ENCODE results near the gene MYBBP1A. TPM values are rescaled to one million over a fixed set of nuclear protein-coding genes. Genes with fewer than 3 reads are reported as not detected.

MYBBP1A gene
- total RNA-seq, 1 donor from 2014 or later, result 88.7 TPM

DNA sequence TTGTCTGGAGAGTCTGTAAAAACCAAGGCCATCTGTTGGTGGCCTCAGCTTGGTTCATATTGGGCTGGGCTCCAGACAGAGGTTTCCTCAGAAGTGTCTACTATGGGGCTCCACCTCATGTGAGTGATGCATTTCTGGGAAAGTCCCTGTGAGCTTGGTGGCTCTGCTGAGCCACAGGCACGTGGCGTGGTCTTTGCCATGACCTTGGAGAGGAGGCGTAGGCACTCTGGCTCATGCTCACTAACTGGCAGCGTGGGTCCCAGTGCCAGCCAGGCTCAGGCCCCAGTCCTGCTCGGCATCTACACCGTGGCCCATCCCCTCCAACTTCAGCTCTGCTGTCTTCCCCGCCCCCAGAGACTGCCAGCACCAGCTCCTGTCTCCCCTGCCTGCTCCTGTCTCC lies 18.5 kb upstream of the MYBBP1A start:
- intact Hi-C loops (cut with micrococcal nuclease), result no loop called here

DNA sequence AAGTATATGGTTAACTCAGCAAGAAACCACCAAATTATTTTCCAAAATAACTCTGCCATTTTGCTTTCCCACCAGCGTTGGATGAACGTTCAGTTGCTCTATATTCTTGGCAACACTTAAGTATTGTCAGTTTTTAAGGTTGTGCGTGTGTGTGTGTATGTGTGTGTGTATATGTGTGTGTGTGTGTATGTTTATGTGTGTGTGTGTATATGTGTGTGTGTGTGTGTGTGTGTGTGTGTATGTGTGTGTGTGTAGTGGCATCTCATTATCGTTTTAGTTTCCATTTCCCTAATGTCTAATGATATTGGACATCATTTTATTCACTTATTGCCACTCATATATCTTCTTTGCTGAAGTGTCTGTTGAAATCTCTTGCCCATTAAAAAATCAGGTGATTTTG lies 17.9 kb upstream of the MYBBP1A start:
- intact Hi-C loops (cut with micrococcal nuclease), result no loop called here

GRCh38 chr17:4572131-4572530 lies 16.9 kb upstream of the MYBBP1A start:
- intact Hi-C loops (cut with micrococcal nuclease), result no loop called here

DNA sequence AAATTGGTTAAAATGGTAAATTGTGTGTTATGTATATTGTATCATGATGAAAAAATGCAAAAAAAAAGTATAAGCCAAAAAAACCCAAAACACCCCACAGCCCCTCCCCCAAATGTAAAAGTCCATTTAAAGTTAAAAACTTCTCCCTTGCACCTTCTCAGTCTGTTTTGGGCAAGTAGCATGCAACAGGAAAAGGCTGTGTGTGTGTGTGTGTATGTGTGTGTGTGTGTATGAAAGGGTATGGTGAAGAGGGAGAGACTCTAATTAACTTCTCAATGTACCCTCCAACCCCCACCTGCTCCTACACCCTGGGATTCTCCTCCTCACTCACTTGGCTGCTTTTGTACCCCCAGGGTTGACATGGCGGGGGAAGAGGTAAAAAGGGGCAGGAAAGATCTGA lies 14.4 kb upstream of the MYBBP1A start:
- intact Hi-C loops (cut with micrococcal nuclease), result loop anchor here (10.0 kb wide), 1 partner anchor 145 kb away; the partner anchor contains the start of gene ARRB2

DNA sequence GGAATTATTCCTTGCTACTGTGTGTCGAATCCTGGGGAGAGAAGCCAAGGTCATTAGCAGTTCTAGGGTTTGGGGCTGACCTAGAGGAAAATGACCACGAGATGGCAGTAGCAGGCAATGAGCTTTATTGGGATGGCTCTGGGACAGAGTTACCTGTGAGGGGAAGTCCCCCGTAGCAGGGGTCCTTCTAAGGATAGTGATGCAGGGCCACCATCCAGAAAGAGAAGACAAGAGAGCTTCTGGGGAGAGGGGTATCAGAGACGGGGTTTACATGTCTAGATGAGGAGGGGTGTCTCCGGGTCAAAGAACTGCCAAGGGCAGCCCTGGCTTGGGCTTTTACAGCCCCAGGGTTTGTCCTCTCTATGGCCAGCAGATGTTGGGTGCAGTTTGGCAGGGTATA lies 11.6 kb upstream of the MYBBP1A start:
- intact Hi-C loops (cut with micrococcal nuclease), result loop anchor here (2.0 to 10.0 kb wide), 2 partner anchors 148 to 322 kb away; partner anchors contain the start of gene ARRB2

GRCh38 chr17:4565209-4566141 lies 10.3 kb upstream of the MYBBP1A start:
- intact Hi-C loops (cut with micrococcal nuclease), result loop anchor here (1.0 to 10.0 kb wide), 3 partner anchors 61 to 323 kb away; partner anchors contain the start of gene ARRB2

DNA sequence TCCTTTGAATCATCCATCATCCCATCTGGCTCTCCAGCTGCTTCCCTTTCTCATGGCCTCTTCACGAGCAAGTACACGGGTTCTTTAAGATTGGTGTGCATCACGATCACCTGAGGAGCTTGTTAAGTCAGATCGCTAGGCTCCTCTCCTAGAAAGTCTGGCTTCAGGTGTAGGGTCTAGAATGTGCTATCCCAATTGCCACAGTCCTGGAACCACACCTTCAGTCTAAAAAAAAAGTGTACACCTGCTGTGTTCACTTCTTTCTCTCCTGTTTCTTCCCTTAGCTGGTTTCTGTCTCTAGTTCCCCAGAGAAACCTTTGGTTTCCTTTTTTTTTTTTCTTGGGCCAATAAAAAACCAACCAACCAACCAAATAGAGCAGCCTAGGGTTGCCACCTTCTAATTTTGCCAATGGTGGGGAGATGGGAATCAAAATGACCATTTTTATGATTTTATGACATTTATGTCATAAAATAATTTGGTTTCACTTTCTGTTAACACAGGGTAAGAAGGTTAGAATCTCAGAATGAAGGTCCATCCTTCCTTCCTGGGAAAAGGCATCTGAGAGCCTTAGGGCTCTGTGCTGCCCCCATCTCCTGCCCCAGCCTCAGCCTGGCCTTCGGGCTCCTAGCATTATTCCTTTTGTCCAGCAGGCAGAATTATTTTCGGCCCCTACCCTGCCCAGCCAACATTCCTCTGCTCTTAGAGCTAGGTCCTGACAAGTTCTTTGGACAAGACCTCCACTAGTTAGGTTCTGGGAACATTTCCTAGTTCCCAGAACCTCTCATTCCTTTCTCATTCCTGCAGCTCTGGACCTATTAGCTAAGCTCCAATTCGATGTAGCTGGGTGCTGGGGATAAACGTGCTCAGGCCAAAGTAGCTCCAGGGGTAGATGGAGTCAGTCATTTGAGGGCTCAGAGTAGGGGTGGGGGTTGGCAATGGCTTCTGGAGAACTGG lies 7.1 kb upstream of the MYBBP1A start:
- intact Hi-C loops (cut with micrococcal nuclease), result loop anchor here (10.0 kb wide), 1 partner anchor 153 kb away; the partner anchor contains the start of gene ARRB2

- intact Hi-C loops (cut with micrococcal nuclease), result loop anchor here (10.0 kb wide), 1 partner anchor 154 kb away; the partner anchor contains the start of gene ARRB2
Measured at GRCh38 chr17:4560837-4561256, 5.7 kb upstream of the MYBBP1A start.

GRCh38 chr17:4560421-4560820 lies 5.2 kb upstream of the MYBBP1A start, which contains the start of gene GGT6:
Gene GGT6 (minus strand): TSS chr17:4560577. CDS start chr17:4560521, 56 bp downstream.
- intact Hi-C loops (cut with micrococcal nuclease), result loop anchor here (10.0 kb wide), 1 partner anchor 154 kb away; the partner anchor contains the start of gene ARRB2

- intact Hi-C loops (cut with micrococcal nuclease), result loop anchor here (5.0 to 10.0 kb wide), 2 partner anchors 155 to 232 kb away; partner anchors contain the start of gene ARRB2
Measured at GRCh38 chr17:4559966-4560365, 4.8 kb upstream of the MYBBP1A start.

GRCh38 chr17:4559139-4559791 lies 4.1 kb upstream of the MYBBP1A start:
- intact Hi-C loops (cut with micrococcal nuclease), result loop anchor here (5.0 kb wide), 1 partner anchor 233 kb away; no protein-coding TSS in a partner anchor

- intact Hi-C loops (cut with micrococcal nuclease), result loop anchor here (5.0 kb wide), 1 partner anchor 234 kb away; no protein-coding TSS in a partner anchor
Measured at GRCh38 chr17:4558347-4558971, 3.3 kb upstream of the MYBBP1A start.

DNA sequence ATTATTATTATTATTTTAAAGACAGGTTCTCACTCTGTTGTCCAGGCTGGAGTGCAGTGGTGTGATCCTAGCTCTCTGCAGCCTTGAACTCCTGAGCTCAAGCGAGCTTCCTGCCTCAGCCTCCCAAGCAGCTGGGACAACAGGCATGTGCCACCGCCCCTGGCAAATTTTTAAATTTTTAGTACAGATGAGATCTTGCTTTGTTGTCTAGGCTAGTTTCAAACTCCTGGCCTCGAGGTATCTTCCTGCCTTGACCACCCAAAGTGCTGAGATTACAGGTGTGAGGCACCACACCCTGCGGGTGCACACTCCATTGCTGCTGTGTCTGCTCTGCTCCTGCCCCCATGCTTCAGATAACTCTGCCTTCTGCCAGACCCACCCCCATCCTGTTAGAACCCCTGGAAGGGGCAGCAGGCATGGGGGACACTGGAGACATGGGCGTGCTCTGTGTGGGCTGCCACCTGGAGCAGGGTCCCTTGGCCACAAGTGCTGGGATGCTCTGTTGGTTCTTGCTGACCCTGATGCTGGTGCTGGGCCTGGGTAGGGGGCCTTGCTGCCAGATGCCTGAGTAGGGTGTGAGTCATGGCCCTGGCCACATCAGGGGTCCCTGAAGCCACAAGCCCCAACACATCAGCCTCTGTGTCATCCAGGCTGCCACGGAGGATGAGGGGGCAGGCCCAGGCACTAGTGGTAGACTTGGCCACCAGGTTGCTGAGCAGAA lies 2.6 kb upstream of the MYBBP1A start:
- intact Hi-C loops (cut with micrococcal nuclease), result loop anchor here (5.0 kb wide), 1 partner anchor 235 kb away; no protein-coding TSS in a partner anchor

DNA sequence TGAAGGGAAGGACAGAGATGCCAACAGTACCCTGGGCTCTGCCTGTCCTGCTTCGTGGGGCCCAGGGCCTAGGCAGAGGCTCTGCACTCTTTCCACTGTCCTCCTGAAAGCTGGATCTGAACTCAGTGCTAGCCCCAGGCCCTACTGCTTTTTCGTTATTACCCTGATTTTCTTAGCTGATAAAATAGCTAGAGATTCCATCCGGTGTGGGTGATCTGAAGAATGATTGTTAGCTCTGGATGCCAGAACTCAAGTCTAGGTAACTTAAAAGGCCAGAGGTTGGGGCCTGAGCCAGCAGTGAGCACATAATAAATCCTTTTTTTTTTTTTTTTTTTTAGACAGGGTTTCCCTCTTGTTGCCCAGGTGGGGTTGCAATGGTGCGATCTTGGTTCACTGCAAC lies 1.8 kb upstream of the MYBBP1A start:
- intact Hi-C loops (cut with micrococcal nuclease), result loop anchor here (5.0 kb wide), 1 partner anchor 235 kb away; no protein-coding TSS in a partner anchor

DNA sequence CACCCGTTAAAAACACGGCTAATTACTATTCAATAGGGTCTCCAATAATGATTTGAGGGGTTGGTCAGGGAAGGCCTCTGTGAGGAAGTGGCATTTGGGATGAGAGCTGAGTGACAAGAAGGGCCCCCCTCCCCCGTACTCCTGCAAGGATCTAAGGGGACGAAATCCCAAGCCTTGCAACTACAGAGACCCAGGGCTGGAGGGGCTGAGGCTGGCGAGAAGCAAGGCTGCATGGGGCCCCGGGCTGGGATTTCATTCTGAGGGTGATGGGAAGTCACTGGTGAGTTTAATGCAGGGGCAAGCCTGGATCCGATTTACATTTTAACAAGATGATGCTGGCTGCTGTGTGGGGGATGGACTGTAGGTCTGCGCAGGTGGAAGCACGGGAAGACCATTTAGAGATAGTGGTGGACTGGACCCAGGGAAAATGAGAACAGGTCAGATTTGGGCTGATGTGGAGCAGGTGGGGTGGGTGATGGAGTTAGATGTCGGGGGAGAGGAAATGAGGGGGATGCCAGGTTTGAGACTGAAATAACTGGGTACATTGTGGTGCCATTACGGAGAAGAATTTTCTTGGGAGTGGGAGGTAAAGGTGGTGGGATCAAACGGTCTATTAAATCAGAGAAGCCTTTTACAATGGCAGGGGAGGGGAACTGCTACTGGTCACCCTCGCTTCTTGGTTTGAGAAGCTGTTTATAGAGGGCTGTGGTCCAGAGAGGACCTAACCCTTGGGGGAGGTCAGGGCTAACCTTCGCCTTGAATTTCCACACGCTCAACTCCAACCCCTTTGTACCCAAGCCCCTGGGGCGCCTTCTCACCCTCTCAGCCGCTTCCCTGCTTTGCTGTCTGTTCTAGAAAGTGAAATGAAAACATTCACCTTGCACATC lies 932 bp upstream of the MYBBP1A start:
- intact Hi-C loops (cut with micrococcal nuclease), result loop anchor here (1.0 to 5.0 kb wide), 2 partner anchors 236 to 292 kb away; no protein-coding TSS in a partner anchor

GRCh38 chr17:4554441-4554996 lies 665 bp downstream of the MYBBP1A start:
- intact Hi-C loops (cut with micrococcal nuclease), result no loop called here

DNA sequence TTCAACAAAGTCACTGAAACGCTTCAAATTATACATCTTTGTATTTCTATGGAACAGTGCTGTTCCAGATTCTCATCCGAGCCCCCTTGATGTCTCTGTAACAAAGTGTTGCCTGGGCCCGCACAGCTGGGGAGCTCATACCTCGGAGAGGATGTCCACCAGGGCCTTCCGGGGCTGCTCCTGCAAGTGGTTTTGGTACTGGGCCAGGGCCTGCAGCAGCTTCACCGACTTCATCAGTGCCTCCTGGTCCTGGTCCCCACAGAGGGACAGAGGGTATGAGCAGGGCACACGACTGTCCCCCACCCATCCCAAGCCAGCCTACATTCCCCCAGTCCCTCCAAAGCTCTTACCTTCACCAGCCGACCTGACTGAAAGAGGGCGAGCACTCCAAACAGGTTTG lies 1.5 kb downstream of the MYBBP1A start:
- intact Hi-C loops (cut with micrococcal nuclease), result no loop called here
